ENCODE results near the gene FOXP1.

Gene FOXP1

GRCh38 chr3:71008350-71008935 lies 575.1 kb downstream of the FOXP1 start:
- POLR2A ChIA-PET: no interaction called here
- DNase-seq (ENCODE audit: extremely low spot score): no peak
- TF ChIP-seq CTCF (IDR thresholded peaks at IDR 0.05; ENCODE audit: control extremely low read depth, extremely low read depth, low read depth, missing control alignments): no peak
- CTCF ChIA-PET: interaction anchor here (0.8 to 1.2 kb wide), 3 partner anchors 11 to 62 kb away, joined by 3 to 4 read pairs (median 4); no protein-coding TSS in a partner anchor

DNA sequence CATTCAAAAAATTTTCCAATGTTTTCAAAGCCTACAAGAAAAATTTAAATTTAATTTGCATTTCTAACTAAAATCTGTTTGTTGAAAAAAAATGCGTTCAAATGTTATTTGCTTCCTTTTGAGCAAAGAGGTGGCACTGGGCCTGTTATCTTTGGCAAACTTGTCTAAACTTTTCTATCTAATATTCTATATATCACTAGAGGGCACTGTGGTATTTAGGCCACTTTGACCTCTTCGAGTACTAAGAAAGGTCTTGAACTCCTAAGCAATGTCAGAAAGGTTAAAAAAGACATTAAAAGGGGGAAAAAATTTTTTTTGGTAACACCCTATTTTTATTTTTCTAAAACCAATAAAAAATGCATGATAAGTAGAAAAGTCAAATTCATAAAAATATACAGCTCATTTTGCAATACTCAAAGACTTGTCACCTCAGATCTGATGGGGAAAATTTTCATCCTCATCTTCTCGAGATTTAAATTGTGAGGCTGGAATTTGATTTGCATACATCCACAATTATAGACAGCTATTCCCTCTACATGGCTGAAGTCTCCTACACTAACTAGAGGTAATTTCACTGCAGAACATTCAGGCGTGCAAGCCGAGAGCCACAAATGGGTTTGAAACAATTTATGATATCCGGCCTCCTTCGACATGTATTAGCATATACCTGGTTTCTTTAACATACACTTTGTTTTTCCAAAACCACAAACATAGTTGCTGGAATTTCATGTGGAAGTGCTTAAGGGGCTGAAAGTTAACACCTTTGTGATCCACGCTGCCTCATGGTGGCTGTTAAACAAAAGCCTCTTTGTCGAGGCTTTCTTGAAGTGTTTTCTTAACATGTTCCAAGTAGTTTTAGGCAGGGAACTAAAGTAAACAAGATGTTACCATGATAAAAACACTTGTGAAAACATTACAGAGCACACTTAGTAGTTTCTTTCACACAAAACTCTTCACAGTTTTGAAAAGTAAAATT lies 576.4 kb downstream of the FOXP1 start:
- POLR2A ChIA-PET: no interaction called here
- peak; percentile 45 for TF ChIP-seq CTCF (IDR thresholded peaks at IDR 0.05; ENCODE audit: control extremely low read depth, extremely low read depth, low read depth, missing control alignments)
- CTCF ChIA-PET: interaction anchor here (0.7 to 2.2 kb wide), 6 partner anchors 12 to 676 kb away, joined by 3 to 9 read pairs (median 4); no protein-coding TSS in a partner anchor
- peak; percentile 22 for DNase-seq (ENCODE audit: extremely low spot score)

DNA sequence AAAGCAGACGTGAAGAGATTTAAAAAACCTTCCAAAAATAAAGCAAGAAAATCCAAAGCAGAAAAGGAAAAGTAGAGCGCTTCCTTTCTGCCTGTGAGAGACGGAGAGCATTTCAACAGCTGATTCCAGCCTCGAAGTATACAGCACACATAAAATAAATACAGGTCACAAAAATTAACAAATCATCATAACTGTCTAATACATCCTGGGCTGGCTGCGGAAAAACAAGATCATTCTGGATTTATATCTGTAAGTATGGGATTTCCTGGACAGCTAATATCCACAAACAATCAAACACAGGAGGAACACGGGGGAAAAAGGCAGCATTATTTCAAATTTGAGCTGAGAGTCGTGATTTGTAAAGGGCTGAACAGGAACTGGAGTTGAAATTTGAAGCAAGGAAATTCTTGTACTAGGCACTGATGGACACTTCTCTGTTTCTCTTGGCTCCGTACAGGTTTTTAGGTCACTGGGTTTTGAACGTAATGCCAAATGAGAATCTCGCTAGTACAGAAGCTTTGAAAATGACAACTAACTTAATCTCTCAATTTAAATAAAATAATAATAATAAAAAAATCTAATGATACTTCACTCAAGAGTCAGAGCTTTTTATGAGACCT lies 577.7 kb downstream of the FOXP1 start:
- no peak for TF ChIP-seq CTCF (IDR thresholded peaks at IDR 0.05; ENCODE audit: control extremely low read depth, extremely low read depth, low read depth, missing control alignments)
- CTCF ChIA-PET: interaction anchor here (1.0 to 2.2 kb wide), 4 partner anchors 10 to 643 kb away, joined by 4 to 9 read pairs (median 6); no protein-coding TSS in a partner anchor
- DNase-seq (ENCODE audit: extremely low spot score): no peak
- POLR2A ChIA-PET: no interaction called here

DNA sequence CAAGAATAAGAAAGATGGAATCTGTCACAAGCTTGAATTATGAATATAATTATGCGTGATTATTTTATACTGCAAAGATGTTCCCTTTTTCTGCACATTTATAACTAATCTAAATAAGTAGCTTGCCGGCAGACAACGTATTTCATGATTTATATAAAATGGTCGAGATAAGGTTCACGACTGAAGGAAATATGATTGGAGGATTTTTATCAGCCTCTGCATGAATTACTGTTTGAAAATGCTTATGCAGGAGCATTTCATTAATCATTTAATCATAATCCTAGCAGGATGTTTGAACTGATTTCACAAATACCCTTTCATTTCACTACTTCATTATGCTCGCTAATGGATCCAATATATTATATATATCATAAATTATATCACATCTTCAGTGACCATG lies 580.0 kb downstream of the FOXP1 start:
- CTCF ChIA-PET: interaction anchor here (1.5 kb wide), 1 partner anchor 130 kb away, joined by 3 read pairs; no protein-coding TSS in a partner anchor
- no peak for TF ChIP-seq CTCF (IDR thresholded peaks at IDR 0.05; ENCODE audit: control extremely low read depth, extremely low read depth, low read depth, missing control alignments)
- DNase-seq (ENCODE audit: extremely low spot score): no peak
- POLR2A ChIA-PET: no interaction called here

DNA sequence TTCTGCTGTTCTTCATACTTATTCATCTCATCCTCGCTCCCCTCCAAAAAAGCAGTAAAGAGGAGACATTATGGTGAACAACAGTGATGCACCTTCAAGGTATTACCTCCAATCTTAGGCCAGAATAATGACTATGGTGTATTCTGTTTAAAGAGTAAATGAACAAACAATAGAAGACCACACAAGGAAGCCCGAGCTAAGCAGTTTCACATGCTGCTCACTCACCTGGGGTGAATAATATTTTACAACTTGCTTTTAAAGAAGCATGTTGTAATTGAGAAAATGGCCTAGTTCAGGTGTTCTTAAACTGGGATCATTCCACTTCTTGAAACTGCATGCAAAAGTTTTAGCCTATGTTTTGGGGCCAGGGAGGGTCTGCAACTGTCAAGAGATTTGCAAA lies 581.2 kb downstream of the FOXP1 start:
- no peak for TF ChIP-seq CTCF (IDR thresholded peaks at IDR 0.05; ENCODE audit: control extremely low read depth, extremely low read depth, low read depth, missing control alignments)
- DNase-seq (ENCODE audit: extremely low spot score): no peak
- POLR2A ChIA-PET: no interaction called here
- CTCF ChIA-PET: interaction anchor here (1.0 to 1.5 kb wide), 2 partner anchors 18 to 131 kb away, joined by 3 read pairs; no protein-coding TSS in a partner anchor

DNA sequence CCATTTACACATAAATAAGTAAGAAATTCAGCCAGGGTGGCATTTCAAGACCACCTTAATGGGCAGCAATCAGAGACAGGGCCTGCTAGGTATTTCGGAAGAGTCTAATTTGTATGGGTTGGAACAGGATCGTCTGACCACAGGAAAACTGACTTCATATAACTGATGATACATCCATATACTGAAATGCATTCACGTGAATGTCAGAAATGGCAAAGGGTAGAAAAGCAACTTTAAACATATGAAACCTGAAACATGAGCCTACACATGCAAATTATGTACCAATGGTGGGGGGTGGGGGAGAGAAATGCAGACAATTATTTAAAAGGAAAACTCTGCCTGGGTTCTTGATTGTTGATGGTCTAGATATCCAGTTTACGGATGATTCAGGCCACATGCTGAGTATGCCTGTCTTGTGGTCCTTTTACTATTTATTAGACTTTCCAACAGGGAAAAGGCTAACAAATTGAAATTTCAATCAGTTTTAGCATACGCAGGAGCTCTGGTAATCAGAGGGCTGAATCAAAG lies 582.2 kb downstream of the FOXP1 start:
- no peak for DNase-seq (ENCODE audit: extremely low spot score)
- POLR2A ChIA-PET: no interaction called here
- TF ChIP-seq CTCF (IDR thresholded peaks at IDR 0.05; ENCODE audit: control extremely low read depth, extremely low read depth, low read depth, missing control alignments): no peak
- CTCF ChIA-PET: no interaction called here

Measured in GM10248 (cell line).